ENCODE data around the gene PPP6R2.
"Not testable (repeated sequence)": the region's sequence is repeated elsewhere in the genome, so short reads cannot be mapped to it uniquely, and the experiment has no call there.

PPP6R2 gene

DNA sequence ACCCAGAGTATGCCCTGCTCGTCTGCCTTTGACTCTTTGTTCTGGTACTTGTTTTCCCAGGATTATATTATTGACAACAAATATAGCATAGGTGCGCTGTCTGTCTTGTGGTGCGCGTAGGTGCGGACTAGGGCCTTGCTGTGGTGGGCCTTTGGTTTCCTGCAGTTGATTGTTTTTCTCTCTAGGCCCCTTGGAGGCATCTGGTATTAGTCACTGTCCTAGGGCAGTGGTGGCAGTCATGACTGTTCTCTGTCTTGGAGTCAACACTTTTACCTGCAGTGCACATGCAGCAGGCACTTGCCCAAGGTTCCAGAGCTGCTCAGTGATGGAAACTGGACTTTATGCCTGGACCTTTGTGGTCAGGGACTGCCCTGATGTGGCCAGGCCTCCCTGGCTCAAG lies 18.6 kb downstream of the PPP6R2 start:
- no peak overlapping the region for H3K4me3 ChIP-seq (ENCODE audit: low read length)
- TF ChIP-seq ZNF274 (IDR thresholded peaks at IDR 0.05; ENCODE audit: low read depth, low read length): no peak

DNA sequence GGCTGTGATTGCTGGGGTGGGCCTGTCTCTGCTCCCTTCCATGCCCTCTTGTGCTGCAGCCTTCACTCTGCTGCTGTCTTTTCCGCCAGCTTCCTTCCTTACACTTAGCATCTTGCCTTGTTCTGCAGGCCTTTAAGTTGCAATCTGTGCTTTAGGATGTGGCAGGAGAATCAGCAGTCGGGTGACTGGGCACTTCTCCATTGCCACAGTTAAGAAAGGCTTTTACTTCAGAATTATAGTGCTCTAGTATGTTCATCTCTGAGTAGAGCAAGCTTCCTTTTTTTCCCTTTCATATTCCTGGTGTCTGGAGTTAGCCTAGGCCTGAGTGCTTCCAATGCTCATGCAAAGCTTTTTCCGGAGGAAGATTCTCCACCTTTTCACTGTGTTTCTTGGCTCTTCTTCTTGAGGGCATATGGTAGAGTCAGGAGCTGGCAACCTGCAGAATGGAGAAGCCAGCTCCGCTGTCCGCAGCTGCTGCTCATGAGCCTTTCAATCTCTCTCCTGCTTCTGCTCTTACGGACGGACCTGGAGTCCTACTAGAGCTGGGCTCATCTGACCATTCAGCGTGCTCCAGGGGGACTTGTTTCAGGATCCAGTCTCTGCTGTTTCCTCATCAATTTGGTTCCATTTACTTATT lies 20.2 kb downstream of the PPP6R2 start:
- H3K4me3 ChIP-seq (ENCODE audit: low read length): no peak overlapping the region
- no peak for TF ChIP-seq ZNF274 (IDR thresholded peaks at IDR 0.05; ENCODE audit: low read depth, low read length)

DNA sequence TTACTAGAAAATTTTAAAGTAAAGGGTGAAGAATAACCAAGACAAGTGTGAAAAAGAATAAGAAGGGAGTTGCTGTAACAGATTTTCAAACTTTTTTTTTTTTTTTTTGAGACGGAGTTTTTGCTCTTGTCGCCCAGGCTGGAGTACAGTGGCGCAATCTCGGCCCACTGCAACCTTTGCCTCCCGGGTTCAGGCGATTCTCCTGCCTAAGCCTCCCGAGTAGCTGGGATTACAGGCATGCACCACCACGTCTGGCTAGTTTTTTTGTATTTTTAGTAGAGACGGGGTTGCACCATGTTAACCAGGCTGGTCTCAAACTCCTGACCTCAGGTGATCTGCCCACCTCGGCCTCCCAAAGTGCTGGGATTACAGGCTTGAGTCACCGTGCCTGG lies 20.7 kb downstream of the PPP6R2 start:
- H3K4me3 ChIP-seq (ENCODE audit: low read length): not testable (repeated sequence)

DNA sequence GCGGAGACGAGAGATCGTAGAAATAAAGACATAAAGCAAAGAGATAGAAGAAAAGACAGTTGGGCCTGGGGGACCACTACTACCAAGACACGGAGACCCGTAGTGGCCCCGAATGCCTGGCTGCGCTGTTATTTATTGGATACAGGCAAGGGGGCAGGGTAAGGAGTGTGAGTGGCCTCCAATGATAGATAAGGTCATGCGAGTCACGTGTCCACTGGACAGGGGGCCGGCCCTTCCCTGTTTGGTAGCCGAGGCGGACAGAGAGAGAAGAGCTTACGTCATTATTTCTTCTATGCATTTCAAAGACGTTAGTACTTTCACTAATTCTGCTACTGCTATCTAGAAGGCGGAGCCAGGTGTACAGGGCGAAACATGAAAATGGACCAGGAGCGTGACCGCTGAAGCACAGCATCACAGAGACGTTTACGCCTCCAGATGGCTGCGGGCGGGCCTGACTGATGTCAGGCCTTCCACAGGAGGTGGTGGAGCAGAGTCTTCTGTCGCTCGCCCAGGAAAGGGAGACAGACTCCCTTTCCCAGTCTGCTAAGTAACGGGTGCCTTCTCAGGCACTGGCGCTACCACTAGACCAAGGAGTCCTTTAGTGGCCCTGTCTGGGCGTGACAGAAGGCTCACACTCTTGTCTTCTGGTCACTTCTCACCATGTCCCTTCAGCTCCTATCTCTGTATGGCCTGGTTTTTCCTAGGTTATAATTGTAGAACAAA lies 24.8 kb downstream of the PPP6R2 start:
- TF ChIP-seq ZNF274 (IDR thresholded peaks at IDR 0.05; ENCODE audit: low read depth, low read length): no peak
- no peak overlapping the region for H3K4me3 ChIP-seq (ENCODE audit: low read length)

DNA sequence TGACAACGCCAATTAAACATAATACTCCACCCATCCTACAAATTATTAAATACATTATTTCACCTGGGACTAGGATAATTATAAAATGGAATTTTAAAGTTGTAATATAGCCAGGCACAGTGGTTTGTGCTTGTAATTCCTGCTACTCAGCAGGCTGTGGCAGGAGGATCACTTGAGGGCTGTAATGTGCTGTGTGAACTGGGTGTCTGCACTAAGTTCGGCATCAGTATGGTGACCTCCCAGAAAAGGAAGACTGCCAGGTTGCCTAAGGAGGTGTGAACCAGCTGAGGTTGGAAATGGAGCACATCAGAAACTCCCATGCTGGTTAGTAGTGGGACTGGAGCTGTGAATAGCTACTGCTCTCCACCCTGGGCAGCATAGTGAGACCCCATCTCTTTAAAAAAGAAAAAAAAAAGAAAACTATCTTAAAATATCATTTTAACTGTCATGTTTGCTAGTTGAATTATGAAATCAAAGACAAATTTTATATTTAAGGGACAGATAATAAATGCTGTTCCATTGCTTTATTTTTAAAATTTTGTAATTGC lies 28.0 kb downstream of the PPP6R2 start:
- TF ChIP-seq ZNF274 (IDR thresholded peaks at IDR 0.05; ENCODE audit: low read depth, low read length): no peak
- no peak overlapping the region for H3K4me3 ChIP-seq (ENCODE audit: low read length)

DNA sequence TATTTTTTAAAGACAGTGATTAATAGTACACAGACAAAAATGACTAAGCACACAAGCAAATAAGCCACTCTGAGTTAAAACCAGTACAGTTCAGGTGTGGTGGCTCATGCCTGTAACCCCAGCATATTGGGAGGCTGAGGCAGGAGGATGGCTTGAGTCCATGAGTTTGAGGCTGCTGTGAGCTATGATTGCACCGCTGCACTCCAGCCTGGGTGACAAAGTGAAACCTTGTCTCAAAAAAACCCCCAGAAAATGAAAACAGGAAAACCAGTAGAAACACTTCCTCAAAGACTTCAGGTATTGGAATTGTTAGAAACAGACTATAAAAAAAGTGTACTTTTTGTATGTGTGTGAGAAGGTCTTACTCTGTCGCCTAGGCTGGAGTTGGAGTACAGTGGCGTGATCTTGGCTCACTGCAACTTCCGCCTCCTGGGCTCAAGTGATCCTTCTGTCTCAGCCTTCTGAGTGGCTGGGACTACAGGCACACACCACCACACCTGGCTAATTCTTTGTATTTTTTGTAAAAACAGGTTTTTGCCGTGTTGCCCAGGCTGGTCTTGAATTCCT lies 33.0 kb downstream of the PPP6R2 start:
- no peak for TF ChIP-seq ZNF274 (IDR thresholded peaks at IDR 0.05; ENCODE audit: low read depth, low read length)
- no peak overlapping the region for H3K4me3 ChIP-seq (ENCODE audit: low read length)

DNA sequence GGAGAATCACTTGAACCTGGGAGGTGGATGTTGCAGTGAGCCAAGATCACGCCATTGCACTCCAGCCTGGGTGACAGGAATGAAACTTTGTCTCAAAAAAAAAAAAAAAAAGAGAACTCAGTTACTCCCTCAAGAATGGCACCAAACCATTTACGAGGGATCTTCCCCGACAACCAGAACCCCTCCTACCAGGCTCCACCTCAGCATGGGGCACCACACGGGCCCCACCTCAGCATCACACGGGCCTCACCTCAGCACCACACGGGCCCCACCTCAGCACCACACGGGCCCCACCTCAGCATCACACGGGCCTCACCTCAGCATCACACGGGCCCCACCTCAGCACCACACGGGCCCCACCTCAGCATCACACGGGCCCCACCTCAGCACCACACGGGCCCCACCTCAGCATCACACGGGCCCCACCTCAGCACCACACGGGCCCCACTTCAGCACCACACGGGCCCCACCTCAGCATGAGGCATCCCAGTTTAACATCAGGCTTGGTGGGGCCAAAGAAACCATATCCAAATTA lies 38.0 kb downstream of the PPP6R2 start:
- H3K4me3 ChIP-seq (ENCODE audit: low read length): not testable (repeated sequence)

DNA sequence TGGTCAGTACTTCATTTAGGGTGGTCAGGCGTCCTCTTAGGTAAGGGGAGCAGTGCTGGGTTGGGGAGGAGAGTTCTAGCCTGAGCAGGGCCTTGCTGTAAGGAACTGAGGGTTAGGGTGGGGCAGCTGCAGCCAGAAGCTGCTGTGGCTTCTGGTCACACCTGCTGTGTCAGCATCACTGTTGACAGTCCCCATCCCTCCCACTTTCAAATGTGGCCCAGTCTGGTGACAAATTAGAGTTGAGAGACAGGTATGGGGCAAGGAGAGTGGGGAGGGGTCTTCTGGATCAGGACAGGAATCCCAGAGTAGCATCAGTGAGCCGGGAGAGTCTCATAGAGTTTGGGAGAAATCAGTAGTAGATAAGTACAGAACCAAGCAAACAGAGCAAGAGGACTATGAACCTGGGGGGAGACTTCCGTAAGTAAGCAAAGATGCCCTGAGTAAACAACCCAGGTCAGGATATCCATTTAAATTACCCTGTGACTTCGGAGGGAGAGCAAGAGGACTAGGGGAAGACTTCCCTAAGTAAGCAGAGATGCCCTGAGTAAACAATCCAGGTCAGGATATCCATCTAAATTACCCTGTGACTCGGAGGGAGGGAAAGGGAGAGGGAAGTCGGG lies 53.7 kb downstream of the PPP6R2 start:
- TF ChIP-seq ZNF274 (IDR thresholded peaks at IDR 0.05; ENCODE audit: low read depth, low read length): no peak
- no peak overlapping the region for H3K4me3 ChIP-seq (ENCODE audit: low read length)

DNA sequence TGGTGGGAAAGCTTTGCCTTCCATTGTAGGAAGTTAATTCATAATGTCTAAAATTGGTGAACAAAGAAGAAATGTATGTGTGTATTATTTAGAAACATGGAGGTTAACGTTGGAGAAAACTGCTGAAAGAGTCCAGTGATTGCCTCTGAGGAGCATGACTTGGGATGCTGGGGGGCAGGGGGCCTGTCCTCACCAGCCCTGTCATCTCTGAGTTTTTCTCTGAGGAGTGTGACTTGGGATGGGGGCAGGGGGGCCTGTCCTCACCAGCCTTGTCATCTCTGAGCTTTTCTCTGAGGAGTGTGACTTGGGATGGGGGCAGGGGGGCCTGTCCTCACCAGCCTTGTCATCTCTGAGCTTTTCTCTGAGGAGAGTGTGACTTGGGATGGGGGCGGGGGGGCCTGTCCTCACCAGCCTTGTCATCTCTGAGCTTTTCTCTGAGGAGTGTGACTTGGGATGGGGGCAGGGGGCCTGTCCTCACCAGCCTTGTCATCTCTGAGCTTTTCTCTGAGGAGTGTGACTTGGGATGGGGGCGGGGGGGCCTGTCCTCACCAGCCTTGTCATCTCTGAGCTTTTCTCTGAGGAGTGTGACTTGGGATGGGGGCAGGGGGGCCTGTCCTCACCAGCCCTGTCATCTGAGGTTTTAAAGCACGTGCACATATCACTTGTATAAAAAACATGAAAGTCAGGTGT lies 54.4 kb downstream of the PPP6R2 start:
- not testable (repeated sequence) for H3K4me3 ChIP-seq (ENCODE audit: low read length)

DNA sequence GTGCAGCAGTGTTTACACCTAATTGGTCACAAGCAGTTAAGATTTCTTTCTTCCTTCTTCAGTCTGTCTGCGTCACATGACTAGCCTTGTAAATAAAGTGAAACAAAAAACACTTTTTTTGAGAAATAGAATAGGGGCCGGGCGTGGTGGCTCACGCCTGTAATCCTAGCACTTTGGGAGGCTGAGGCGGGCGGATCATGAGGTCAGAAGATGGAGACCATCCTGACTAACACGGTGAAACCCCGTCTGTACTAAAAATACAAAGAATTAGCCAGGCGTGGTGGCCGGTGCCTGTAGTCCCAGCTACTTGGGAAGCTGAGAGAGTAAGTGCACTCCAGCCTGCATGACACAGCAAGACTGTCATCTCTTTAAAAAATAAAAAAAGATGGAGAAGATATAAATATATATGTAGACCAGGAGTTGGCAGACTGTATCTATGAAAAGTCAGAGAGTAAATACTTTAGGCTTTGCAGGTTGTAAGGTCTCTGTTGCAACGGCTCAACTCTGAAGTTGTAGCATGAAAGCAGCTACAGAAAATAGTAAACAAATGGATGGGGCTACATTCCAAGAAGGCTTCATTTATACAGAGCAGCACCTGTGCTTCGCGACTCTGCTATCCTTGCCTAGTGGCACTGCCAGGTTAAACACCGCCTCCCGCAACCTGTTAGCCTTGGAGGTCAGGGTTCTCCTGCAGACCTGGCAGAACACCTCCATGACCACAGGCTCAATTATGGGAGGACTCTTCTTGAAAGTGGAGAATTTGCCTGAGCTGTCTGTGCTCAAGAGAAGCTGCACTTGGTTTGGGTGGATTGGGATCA lies 55.9 kb downstream of the PPP6R2 start:
- no peak overlapping the region for H3K4me3 ChIP-seq (ENCODE audit: low read length)

DNA sequence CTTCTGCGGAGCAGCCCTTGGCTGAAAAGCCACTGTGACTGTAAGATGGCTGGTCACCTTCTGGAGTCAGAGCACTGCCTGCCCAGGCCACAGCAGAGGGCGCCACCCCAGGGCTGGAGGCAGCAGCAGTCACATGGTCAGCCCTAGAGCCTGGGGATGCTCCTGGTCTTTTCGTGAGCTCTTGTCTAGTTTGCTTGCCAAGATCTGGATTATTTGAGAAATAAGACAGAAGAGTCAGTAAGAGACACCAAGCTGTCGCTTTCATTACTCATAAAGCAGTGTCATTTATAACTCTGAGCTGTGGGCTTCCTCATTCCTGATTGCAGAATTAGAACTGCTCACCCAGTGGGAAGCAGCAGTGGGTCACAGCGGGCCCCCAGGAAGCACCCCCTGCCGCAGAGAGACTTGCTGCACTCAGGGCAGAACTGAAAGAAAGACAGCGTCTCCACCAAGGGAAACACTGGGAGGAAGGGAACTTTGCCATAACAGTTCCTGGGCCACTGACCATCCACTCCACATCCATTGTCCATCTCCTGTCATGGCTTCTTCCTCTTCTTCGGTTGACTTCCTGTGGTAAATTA lies 56.7 kb downstream of the PPP6R2 start:
- no peak overlapping the region for H3K4me3 ChIP-seq (ENCODE audit: low read length)
- no peak for TF ChIP-seq ZNF274 (IDR thresholded peaks at IDR 0.05; ENCODE audit: low read depth, low read length)

More for the DNA sequence above, 55.9 kb downstream of the PPP6R2 start:
- no peak for TF ChIP-seq ZNF274 (IDR thresholded peaks at IDR 0.05; ENCODE audit: low read depth, low read length)

DNA sequence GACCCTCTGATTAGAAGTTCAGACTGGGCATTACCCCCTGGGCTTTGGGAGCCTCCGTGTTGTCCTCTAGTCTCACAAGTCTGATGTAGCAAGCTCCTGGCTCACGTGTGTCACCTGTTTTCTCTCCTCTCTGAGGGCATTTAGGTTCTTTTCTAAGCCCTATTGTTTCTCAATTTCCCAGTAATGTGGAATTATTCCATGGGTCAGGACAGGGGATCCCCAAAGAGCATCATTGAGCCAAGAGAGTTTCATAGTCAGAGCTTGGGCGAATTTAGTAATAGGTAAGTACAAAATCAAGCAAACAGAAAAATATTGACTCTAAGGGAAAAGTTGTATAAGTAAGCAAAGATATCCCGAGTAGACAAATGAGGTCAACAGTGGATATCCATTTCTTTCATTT lies 57.3 kb downstream of the PPP6R2 start:
- TF ChIP-seq ZNF274 (IDR thresholded peaks at IDR 0.05; ENCODE audit: low read depth, low read length): no peak
- H3K4me3 ChIP-seq (ENCODE audit: low read length): no peak overlapping the region

DNA sequence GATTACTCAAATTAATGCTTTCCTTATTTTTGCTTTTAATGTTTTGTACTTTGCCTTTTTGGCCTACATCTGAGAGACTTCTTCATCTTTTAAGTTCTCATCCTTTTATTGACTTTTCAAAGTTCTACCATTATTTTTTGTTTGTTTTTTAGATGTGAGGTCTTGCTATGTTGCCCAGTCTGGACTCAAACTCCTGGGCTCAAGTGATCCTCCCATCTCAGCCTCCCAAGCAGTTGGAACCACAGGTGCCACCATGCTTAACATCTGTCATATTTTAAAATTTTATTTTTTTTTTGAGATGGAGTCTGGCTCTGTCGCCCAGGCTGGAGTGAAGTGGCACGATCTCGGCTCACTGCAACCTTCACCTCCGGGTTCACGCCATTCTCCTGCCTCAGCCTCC lies 57.8 kb downstream of the PPP6R2 start:
- no peak for TF ChIP-seq ZNF274 (IDR thresholded peaks at IDR 0.05; ENCODE audit: low read depth, low read length)
- no peak overlapping the region for H3K4me3 ChIP-seq (ENCODE audit: low read length)
